HG02610 (cell line): ENCODE data around the gene RABGAP1.
"Not testable (repeated sequence)": the region's sequence is repeated elsewhere in the genome, so short reads cannot be mapped to it uniquely, and the experiment has no call there.

Experiments used
- ATAC-seq: cut with Tn5 transposase; IDR thresholded peaks from one replicate; pipeline ENCODE4 v1.9.1; 2021; ENCODE audit warnings: mild to moderate bottlenecking, moderate library complexity; ENCODE audit not compliant: unreplicated experiment

Gene RABGAP1

GRCh38 chr9:122940749-122941581 lies at the start of gene RABGAP1:
TSS of gene RABGAP1 (plus strand) at chr9:122941020. CDS start at chr9:122957060, 16,040 bp downstream.
- ATAC-seq = peak; percentile 98

- ATAC-seq = no peak
Observed at GRCh38 chr9:122897969-122898368, 42.9 kb upstream of the RABGAP1 start.

GRCh38 chr9:122900791-122901190 lies 40.0 kb upstream of the RABGAP1 start:
- ATAC-seq = no peak

- ATAC-seq = peak; percentile 27
Observed at GRCh38 chr9:122904466-122904822, 36.4 kb upstream of the RABGAP1 start.

- ATAC-seq = peak; percentile 80
Observed at GRCh38 chr9:122904823-122905710, 35.8 kb upstream of the RABGAP1 start, which contains the start of gene RC3H2. TSS of gene RC3H2 (minus strand) at chr9:122905359. CDS start at chr9:122897509, 7,850 bp downstream.

- not testable (repeated sequence) for ATAC-seq
Observed at GRCh38 chr9:122906122-122906521, 34.7 kb upstream of the RABGAP1 start.

GRCh38 chr9:122912671-122912963 lies 28.2 kb upstream of the RABGAP1 start:
- ATAC-seq = no peak

GRCh38 chr9:122912964-122913673 lies 27.7 kb upstream of the RABGAP1 start, which contains the start of gene ZBTB6:
TSS of gene ZBTB6 (minus strand) at chr9:122913323. CDS start at chr9:122912072, 1,251 bp downstream.
- peak; percentile 98 for ATAC-seq

- ATAC-seq = no peak
Observed at GRCh38 chr9:122918310-122918709, 22.5 kb upstream of the RABGAP1 start.

GRCh38 chr9:122922713-122923112 lies 18.1 kb upstream of the RABGAP1 start:
- ATAC-seq = no peak

GRCh38 chr9:122923947-122924346 lies 16.9 kb upstream of the RABGAP1 start:
- ATAC-seq = no peak

- no peak for ATAC-seq
Observed at GRCh38 chr9:122929796-122930354, 10.9 kb upstream of the RABGAP1 start.

GRCh38 chr9:122930541-122931225 lies 10.1 kb upstream of the RABGAP1 start:
- ATAC-seq = peak; percentile 12

GRCh38 chr9:122931226-122932121 lies 9.3 kb upstream of the RABGAP1 start, which contains the start of gene ZBTB26:
TSS of gene ZBTB26 (minus strand) at chr9:122931512. CDS start at chr9:122919934, 11,578 bp downstream.
- ATAC-seq = peak; percentile 97

- no peak for ATAC-seq
Observed at GRCh38 chr9:122936464-122936863, 4.4 kb upstream of the RABGAP1 start.

GRCh38 chr9:122936883-122937282 lies 3.9 kb upstream of the RABGAP1 start:
- no peak for ATAC-seq

GRCh38 chr9:122939601-122940000 lies 1.2 kb upstream of the RABGAP1 start:
- no peak for ATAC-seq

- ATAC-seq = no peak
Observed at GRCh38 chr9:122940454-122940748, 419 bp upstream of the RABGAP1 start.

- ATAC-seq = no peak
Observed at GRCh38 chr9:122941582-122942234, 888 bp downstream of the RABGAP1 start.
